Measurements from ENCODE around the gene SF3A1. TPM values are rescaled to one million over a fixed set of nuclear protein-coding genes. Genes with fewer than 3 reads are reported as not detected.
A peak's percentile ranks its signal among the peaks of the same experiment; 100 is the strongest.

The SF3A1 gene
- total RNA-seq, 2 experiments from 2014 or later: 335 to 388 TPM

- TF ChIP-seq CTCF (IDR thresholded peaks at IDR 0.05): no peak
- H3K27me3 ChIP-seq (ENCODE audit: control insufficient read depth in 1 of 2, insufficient read depth in 2 of 2, low read length in 2 of 2): no peaks in the 10 kb centered on the region
- Mint-ChIP-seq H3K27me3 (no peaks in the 10 kb centered on the region), H3K36me3 (ENCODE audit: low read depth) (peaks cover 96% of the 10 kb centered on the region), H3K4me3 (no peak overlapping the region), H3K4me1 (ENCODE audit: low read depth) (no peaks in the 10 kb centered on the region), H3K9me3 (no peaks in the 10 kb centered on the region), H3K27ac (peak overlapping the region; percentile 33)
- intact Hi-C loops (cut with DNase I, micrococcal nuclease): no loop called here
- no peak overlapping the region for H3K4me3 ChIP-seq (ENCODE audit: low read length)
- POLR2A ChIA-PET: interaction anchor here (0.8 to 1.6 kb wide), 4 partner anchors 22 to 44 kb away, joined by 3 to 6 read pairs (median 4); partner anchors contain the start of genes CCDC157 and SF3A1
- CTCF ChIA-PET: no interaction called here
- H3K4me1 ChIP-seq (ENCODE audit: insufficient read depth, low read length): no peaks in the 10 kb centered on the region
- no peaks in the 10 kb centered on the region for H3K9me3 ChIP-seq (ENCODE audit: control insufficient read depth in 1 of 2, insufficient read depth in 1 of 2, low read length in 2 of 2)
- DNase-seq: no peak
- ATAC-seq (ENCODE audit: poor library complexity): no peak
- H3K27ac ChIP-seq (ENCODE audit: low read depth in 1 of 2, low read length in 2 of 2): no peak overlapping the region
- peaks cover 84% of the 10 kb centered on the region for H3K36me3 ChIP-seq (ENCODE audit: insufficient read depth, low read length)
These were observed 22.0 kb downstream of the SF3A1 start for GRCh38 chr22:30334646-30335045.

GRCh38 chr22:30333707-30334087 lies 23.0 kb downstream of the SF3A1 start:
- ChIA-PET POLR2A (interaction anchor here (0.8 kb wide), 1 partner anchor 23 kb away, joined by 4 read pairs; the partner anchor contains the start of genes CCDC157 and SF3A1), CTCF (no interaction called here)
- Histone ChIP-seq H3K36me3 (ENCODE audit: insufficient read depth, low read length) (peaks cover 75% of the 10 kb centered on the region), H3K4me1 (ENCODE audit: insufficient read depth, low read length) (no peaks in the 10 kb centered on the region), H3K27ac (ENCODE audit: low read depth in 1 of 2, low read length in 2 of 2) (no peak overlapping the region), H3K9me3 (ENCODE audit: control insufficient read depth in 1 of 2, insufficient read depth in 1 of 2, low read length in 2 of 2) (no peaks in the 10 kb centered on the region), H3K4me3 (ENCODE audit: low read length) (no peak overlapping the region), H3K27me3 (ENCODE audit: control insufficient read depth in 1 of 2, insufficient read depth in 2 of 2, low read length in 2 of 2) (no peaks in the 10 kb centered on the region)
- DNase-seq (no peak), ATAC-seq (ENCODE audit: poor library complexity) (no peak)
- Mint-ChIP-seq H3K4me1 (ENCODE audit: low read depth) (no peaks in the 10 kb centered on the region), H3K9me3 (no peaks in the 10 kb centered on the region), H3K4me3 (no peak overlapping the region), H3K27me3 (no peaks in the 10 kb centered on the region), H3K36me3 (ENCODE audit: low read depth) (peaks cover 87% of the 10 kb centered on the region), H3K27ac (no peak overlapping the region)
- no peak for TF ChIP-seq CTCF (IDR thresholded peaks at IDR 0.05)
- intact Hi-C loops (cut with DNase I, micrococcal nuclease): no loop called here

- Histone ChIP-seq H3K4me1 (ENCODE audit: insufficient read depth, low read length) (no peaks in the 10 kb centered on the region), H3K36me3 (ENCODE audit: insufficient read depth, low read length) (peaks cover 70% of the 10 kb centered on the region), H3K4me3 (ENCODE audit: low read length) (no peak overlapping the region), H3K27me3 (ENCODE audit: control insufficient read depth in 1 of 2, insufficient read depth in 2 of 2, low read length in 2 of 2) (no peaks in the 10 kb centered on the region), H3K9me3 (ENCODE audit: control insufficient read depth in 1 of 2, insufficient read depth in 1 of 2, low read length in 2 of 2) (no peaks in the 10 kb centered on the region), H3K27ac (ENCODE audit: low read depth in 1 of 2, low read length in 2 of 2) (no peak overlapping the region)
- POLR2A ChIA-PET: interaction anchor here (1.3 to 3.6 kb wide), 3 partner anchors 23 to 45 kb away, joined by 7 to 10 read pairs (median 7); partner anchors contain the start of genes CASTOR1, CCDC157 and SF3A1
- H3K4me3 Mint-ChIP-seq: no peak overlapping the region
- no peak for TF ChIP-seq CTCF (IDR thresholded peaks at IDR 0.05)
- CTCF ChIA-PET: interaction anchor here (1.2 to 1.6 kb wide), 3 partner anchors 31 to 58 kb away, joined by 3 to 6 read pairs (median 4); no protein-coding TSS in a partner anchor
- H3K9me3 Mint-ChIP-seq: no peaks in the 10 kb centered on the region
- peaks cover 81% of the 10 kb centered on the region for H3K36me3 Mint-ChIP-seq (ENCODE audit: low read depth)
- DNase-seq (no peak), ATAC-seq (ENCODE audit: poor library complexity) (no peak)
- intact Hi-C loops (cut with DNase I, micrococcal nuclease): no loop called here
- H3K4me1 Mint-ChIP-seq (ENCODE audit: low read depth): peaks cover 4% of the 10 kb centered on the region
- no peak overlapping the region for H3K27ac Mint-ChIP-seq
- H3K27me3 Mint-ChIP-seq: no peaks in the 10 kb centered on the region
These were observed 23.5 kb downstream of the SF3A1 start for GRCh38 chr22:30332994-30333706.
